Thyroid gland (tissue), 4 donors: ENCODE results near the gene PRSS21.

ENCODE experiments used
- POLR2A ChIP-seq, 2 donors: fragments of 450-650 bp; IDR thresholded peaks; one replicate each; pipeline ENCODE4 v1.6.1; 2017; ENCODE audit warnings: antibody characterized with exemption in 2 of 2, mild to moderate bottlenecking in 2 of 2, moderate library complexity in 1 of 2
- TF ChIP-seq, protein P1 (sequence below), 6 experiments: fragments of 200-600 bp in 3 of 6; fragments of 450-650 bp in 3 of 6; sonication (generic) in 3 of 6; IDR thresholded peaks; one replicate each; pipeline ENCODE4 v1.5.1; 2016 to 2019; ENCODE audit warnings: antibody characterized with exemption in 6 of 6, mild to moderate bottlenecking in 2 of 6, inconsistent platforms in 1 of 6, moderate library complexity in 1 of 6

DNA sequence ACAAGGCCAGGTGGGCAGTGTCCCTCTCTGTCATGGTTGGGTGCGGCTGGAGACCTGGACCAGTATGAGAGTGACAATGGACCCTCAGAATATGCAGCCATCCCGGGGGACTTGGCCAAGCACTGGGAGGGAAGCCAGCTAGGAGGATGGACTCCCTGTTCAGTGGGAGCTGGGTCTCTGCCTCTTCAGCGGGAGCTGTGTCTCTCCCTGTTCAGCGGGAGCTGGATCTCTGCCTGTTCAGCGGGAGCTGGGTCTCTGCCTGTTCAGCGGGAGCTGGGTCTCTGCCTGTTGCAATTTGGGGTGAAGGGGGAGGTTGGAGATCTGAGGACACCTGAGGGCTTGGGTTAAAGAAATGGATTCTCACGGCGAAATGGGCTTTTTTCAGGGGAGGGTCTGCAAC is 25.9 kb upstream of the PRSS21 start:
- TF ChIP-seq, protein P1, sequence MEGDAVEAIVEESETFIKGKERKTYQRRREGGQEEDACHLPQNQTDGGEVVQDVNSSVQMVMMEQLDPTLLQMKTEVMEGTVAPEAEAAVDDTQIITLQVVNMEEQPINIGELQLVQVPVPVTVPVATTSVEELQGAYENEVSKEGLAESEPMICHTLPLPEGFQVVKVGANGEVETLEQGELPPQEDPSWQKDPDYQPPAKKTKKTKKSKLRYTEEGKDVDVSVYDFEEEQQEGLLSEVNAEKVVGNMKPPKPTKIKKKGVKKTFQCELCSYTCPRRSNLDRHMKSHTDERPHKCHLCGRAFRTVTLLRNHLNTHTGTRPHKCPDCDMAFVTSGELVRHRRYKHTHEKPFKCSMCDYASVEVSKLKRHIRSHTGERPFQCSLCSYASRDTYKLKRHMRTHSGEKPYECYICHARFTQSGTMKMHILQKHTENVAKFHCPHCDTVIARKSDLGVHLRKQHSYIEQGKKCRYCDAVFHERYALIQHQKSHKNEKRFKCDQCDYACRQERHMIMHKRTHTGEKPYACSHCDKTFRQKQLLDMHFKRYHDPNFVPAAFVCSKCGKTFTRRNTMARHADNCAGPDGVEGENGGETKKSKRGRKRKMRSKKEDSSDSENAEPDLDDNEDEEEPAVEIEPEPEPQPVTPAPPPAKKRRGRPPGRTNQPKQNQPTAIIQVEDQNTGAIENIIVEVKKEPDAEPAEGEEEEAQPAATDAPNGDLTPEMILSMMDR (IDR thresholded peaks at IDR 0.05): no peak
- TF ChIP-seq POLR2A (IDR thresholded peaks at IDR 0.05): no peak
